GM21515 (cell line): ENCODE data around the gene PDZK1IP1.
"Not testable (repeated sequence)": the region's sequence is repeated elsewhere in the genome, so short reads cannot be mapped to it uniquely, and the experiment has no call there.

ENCODE experiments used
- ATAC-seq: cut with Tn5 transposase; IDR thresholded peaks from one replicate; pipeline ENCODE4 v1.9.1; 2021; ENCODE audit not compliant: unreplicated experiment

Gene PDZK1IP1

GRCh38 chr1:47140358-47140757 is 49.5 kb downstream of the PDZK1IP1 start:
- not testable (repeated sequence) for ATAC-seq

- no peak for ATAC-seq
Observed at GRCh38 chr1:47137925-47138615, 51.8 kb downstream of the PDZK1IP1 start.

GRCh38 chr1:47137198-47137597 is 52.6 kb downstream of the PDZK1IP1 start, which contains the start of gene CYP4A22:
TSS of gene CYP4A22 (plus strand) at chr1:47137441. CDS start at chr1:47137486, 45 bp downstream.
- ATAC-seq: no peak
